WTC11 (cell line): ENCODE results near the gene ARVCF. TPM values are rescaled to one million over a fixed set of nuclear protein-coding genes. Genes with fewer than 3 reads are reported as not detected.

Experiments
- ATAC-seq: fragments of 200-7000 bp; cut with Tn5 transposase; 2 replicates; pipeline ENCODE4 v1.10.0; 2021; ENCODE audit warnings: mild to moderate bottlenecking, moderate library complexity
- CTCF ChIA-PET: fragments of 300-600 bp; sonication (Branson Sonifier 250); formaldehyde crosslinking; loops from one replicate; lab custom pipeline; 2021; ENCODE audit warnings: antibody characterized with exemption; lab: Charles Lee
- POLR2A ChIA-PET: fragments of 350-600 bp; sonication (Branson Sonifier 250); formaldehyde crosslinking; loops from one replicate; lab custom pipeline; 2021; ENCODE audit warnings: antibody characterized with exemption; lab: Charles Lee
- DNase-seq: peaks from one replicate; pipeline ENCODE4 v3.0.0; 2021; ENCODE audit warnings: low spot score
- H3K27ac Mint-ChIP-seq: 2 replicates; pipeline ENCODE4 v1.8.0; 2021; ENCODE audit warnings: mixed read lengths
- H3K27me3 Mint-ChIP-seq: 2 replicates; pipeline ENCODE4 v1.8.0; 2021; ENCODE audit warnings: low read depth, mild to moderate bottlenecking, moderate library complexity, mixed read lengths
- H3K36me3 Mint-ChIP-seq: 2 replicates; pipeline ENCODE4 v1.8.0; 2021; ENCODE audit warnings: mixed read lengths
- H3K4me1 Mint-ChIP-seq: 2 replicates; pipeline ENCODE4 v1.8.0; 2022; ENCODE audit warnings: mixed read lengths
- H3K4me3 Mint-ChIP-seq: 2 replicates; pipeline ENCODE4 v1.8.0; 2021; ENCODE audit warnings: mild to moderate bottlenecking, moderate library complexity, mixed read lengths
- H3K9me3 Mint-ChIP-seq: 2 replicates; pipeline ENCODE4 v1.8.0; 2021; ENCODE audit warnings: mixed read lengths
- ATF1 ChIP-seq: sonication (generic); formaldehyde crosslinking; IDR thresholded peaks from 2 replicates; pipeline ENCODE4 v1.8.1; 2023; ENCODE audit warnings: mild to moderate bottlenecking, moderate library complexity, missing genetic modification reagents
- EMX1 ChIP-seq: fragments of 250-450 bp; sonication (Bioruptor Pico); IDR thresholded peaks from 2 replicates; pipeline ENCODE4 v1.8.0; 2021; ENCODE audit warnings: mild to moderate bottlenecking
- HMGA2 ChIP-seq: fragments of 250-450 bp; sonication (Bioruptor Pico); IDR thresholded peaks from 2 replicates; pipeline ENCODE4 v1.4.0; 2021; ENCODE audit warnings: mild to moderate bottlenecking, moderate library complexity
- JAZF1 ChIP-seq: fragments of 250-450 bp; sonication (Bioruptor Pico); IDR thresholded peaks from 2 replicates; pipeline ENCODE4 v1.9.0; 2021; ENCODE audit warnings: moderate library complexity, mild to moderate bottlenecking, inconsistent platforms
- JUN ChIP-seq: sonication (generic); formaldehyde crosslinking; IDR thresholded peaks from 2 replicates; pipeline ENCODE4 v1.8.0; 2023; ENCODE audit warnings: mild to moderate bottlenecking, missing genetic modification reagents
- MXD4 ChIP-seq: fragments of 250-450 bp; sonication (Bioruptor Pico); IDR thresholded peaks from 2 replicates; pipeline ENCODE4 v1.8.0; 2021; ENCODE audit warnings: mild to moderate bottlenecking, moderate library complexity, borderline replicate concordance
- NR1H2 ChIP-seq: sonication (generic); formaldehyde crosslinking; IDR thresholded peaks from 2 replicates; pipeline ENCODE4 v1.9.0; 2021; ENCODE audit warnings: mild to moderate bottlenecking, moderate library complexity, missing genetic modification reagents
- NR2C2 ChIP-seq: sonication (generic); formaldehyde crosslinking; IDR thresholded peaks from 2 replicates; pipeline ENCODE4 v1.8.0; 2022; ENCODE audit warnings: mild to moderate bottlenecking, missing genetic modification reagents
- NR3C1 ChIP-seq: sonication (generic); formaldehyde crosslinking; conservative IDR thresholded peaks from 2 replicates; pipeline ENCODE4 v1.8.1; 2023; ENCODE audit warnings: low read depth, mild to moderate bottlenecking, missing genetic modification reagents
- SOX15 ChIP-seq: fragments of 250-450 bp; sonication (Bioruptor Pico); IDR thresholded peaks from 2 replicates; pipeline ENCODE4 v1.9.0; 2021; ENCODE audit warnings: mild to moderate bottlenecking
- SP1 ChIP-seq: sonication (generic); formaldehyde crosslinking; conservative IDR thresholded peaks from 2 replicates; pipeline ENCODE4 v1.8.1; 2022; ENCODE audit warnings: missing genetic modification reagents
- TP53 ChIP-seq: sonication (generic); formaldehyde crosslinking; IDR thresholded peaks from 2 replicates; pipeline ENCODE4 v1.8.1; 2023; ENCODE audit warnings: mild to moderate bottlenecking, missing genetic modification reagents
- ZBTB21 ChIP-seq: sonication (generic); formaldehyde crosslinking; IDR thresholded peaks from 2 replicates; pipeline ENCODE4 v1.8.1; 2023; ENCODE audit warnings: mild to moderate bottlenecking, missing genetic modification reagents, borderline replicate concordance
- ZNF138 ChIP-seq: sonication (generic); formaldehyde crosslinking; conservative IDR thresholded peaks from 2 replicates; pipeline ENCODE4 v1.8.1; 2022; ENCODE audit warnings: mild to moderate bottlenecking, moderate library complexity, missing genetic modification reagents
- total RNA-seq: library from RNA; stranded (reverse); gene quantifications from 3 replicates; pipeline ENCODE4 v1.2.3, GENCODE V29; 2021
- TF ChIP-seq, protein P1 (sequence below): sonication (generic); formaldehyde crosslinking; IDR thresholded peaks from 2 replicates; pipeline ENCODE4 v1.8.0; 2023; ENCODE audit warnings: missing genetic modification reagents, mild to moderate bottlenecking, borderline replicate concordance
- TF ChIP-seq, protein P2 (sequence below): fragments of 250-450 bp; sonication (Bioruptor Pico); IDR thresholded peaks from 2 replicates; pipeline ENCODE4 v1.9.0; 2021; ENCODE audit warnings: mild to moderate bottlenecking
- TF ChIP-seq, protein P3 (sequence below): sonication (generic); formaldehyde crosslinking; IDR thresholded peaks from 2 replicates; pipeline ENCODE4 v1.8.1; 2022; ENCODE audit warnings: mild to moderate bottlenecking, missing genetic modification reagents, moderate library complexity, borderline replicate concordance
- TF ChIP-seq, protein P4 (sequence below): sonication (generic); formaldehyde crosslinking; IDR thresholded peaks from 2 replicates; pipeline ENCODE4 v1.8.0; 2022; ENCODE audit warnings: mild to moderate bottlenecking, missing genetic modification reagents
- TF ChIP-seq, protein P5 (sequence below): fragments of 250-450 bp; sonication (Bioruptor Pico); IDR thresholded peaks from 2 replicates; pipeline ENCODE4 v1.9.0; 2021; ENCODE audit warnings: mild to moderate bottlenecking

The ARVCF gene
- total RNA-seq, 1 experiment from 2014 or later = 65.4 TPM

DNA sequence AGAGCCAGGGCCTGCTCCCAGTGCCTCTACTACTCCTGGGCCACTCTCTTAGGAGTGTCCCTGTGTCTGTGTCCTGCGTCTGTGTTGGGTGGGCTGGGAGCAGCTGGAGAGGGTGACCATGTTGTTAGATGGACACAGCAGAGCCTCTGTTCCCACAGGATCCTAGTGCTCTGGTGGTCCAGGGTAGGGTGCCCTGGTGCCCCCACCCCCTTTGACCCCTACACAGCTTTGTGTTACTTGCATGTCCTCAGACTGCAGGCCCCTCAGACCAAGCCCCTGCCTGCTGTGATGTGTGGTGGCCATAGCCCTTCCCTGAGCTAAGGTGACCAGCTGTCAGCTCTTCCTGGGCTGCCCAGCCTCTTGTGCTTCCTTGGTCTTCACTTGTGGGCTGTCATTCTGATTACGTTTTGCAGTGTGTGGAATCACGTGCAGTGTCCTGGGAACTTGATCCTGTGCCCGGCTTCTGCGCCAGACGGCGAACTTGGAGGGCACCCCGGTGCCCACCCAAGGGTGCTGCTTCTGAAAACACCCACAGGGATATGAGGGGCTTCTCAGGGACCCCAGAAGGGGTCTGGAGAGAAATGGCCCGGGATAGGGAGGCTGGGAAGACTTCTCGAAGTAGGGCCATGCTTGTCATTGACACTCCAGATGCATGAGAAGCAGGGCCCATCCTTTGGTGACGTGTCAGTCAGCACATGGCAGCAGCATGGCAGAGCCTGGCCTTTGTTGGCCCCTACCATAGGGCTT lies 5.8 kb upstream of the ARVCF start:
- no peak for ATAC-seq

DNA sequence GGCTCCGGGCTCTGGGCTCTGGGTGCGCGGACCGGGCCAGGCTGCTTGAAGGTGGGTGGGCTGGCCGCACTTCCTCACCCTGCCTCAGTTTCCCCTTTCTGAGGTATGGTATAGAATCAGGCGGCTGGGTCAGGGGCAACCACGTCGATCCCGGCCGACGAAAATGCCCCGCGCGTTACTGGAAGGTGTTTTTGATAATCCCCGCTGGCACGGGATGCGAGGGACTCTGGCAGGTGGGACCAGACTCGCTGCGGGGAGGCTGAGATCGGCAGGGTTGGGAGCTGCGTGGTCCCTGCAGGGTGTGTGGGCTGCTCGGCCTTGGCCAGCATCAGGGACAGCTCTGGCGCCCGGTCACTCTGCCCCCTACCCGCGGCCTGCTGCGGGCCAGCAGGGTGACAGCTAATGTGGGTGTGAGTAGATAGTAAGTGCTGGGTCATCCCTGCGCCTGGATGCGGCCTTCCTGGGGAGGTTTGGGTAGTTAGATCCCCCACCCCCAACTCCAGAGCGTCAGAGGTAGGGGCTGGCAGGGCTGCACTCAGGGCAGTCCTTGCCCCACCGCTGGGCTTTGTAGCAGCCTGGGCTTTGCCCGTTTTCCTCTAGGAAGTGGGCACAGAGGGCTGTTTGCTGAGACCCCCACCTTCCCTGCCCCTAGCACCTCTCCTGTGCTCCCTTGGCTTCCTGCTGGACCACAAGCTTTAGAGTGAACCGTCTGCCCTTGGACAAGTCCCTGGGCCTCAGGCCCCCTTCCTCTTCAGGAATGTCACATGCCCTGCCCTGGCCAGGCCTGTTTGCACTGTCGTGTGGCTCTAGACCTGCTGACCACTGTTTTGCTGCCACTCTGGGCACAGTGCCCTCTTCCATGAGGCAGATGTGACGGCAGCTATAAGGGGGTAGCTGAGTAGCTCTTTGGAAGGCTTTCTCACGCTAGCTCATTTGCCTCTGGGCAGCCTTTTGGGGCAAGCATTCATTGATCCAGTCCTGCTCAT lies 4.9 kb upstream of the ARVCF start:
- CTCF ChIA-PET = interaction anchor here (0.6 to 3.4 kb wide), 11 partner anchors 8 to 291 kb away, joined by 3 to 15 read pairs (median 5); no protein-coding TSS in a partner anchor
- no peak overlapping the region for H3K27ac Mint-ChIP-seq
- H3K27me3 Mint-ChIP-seq = peaks cover 43% of the 10 kb centered on the region
- POLR2A ChIA-PET = no interaction called here
- 0 out of 2 replicates have a peak, but pooled peaks have one; percentile 24 for TF ChIP-seq JUN (CRISPR knock-in tag)
- TF ChIP-seq, protein P1, sequence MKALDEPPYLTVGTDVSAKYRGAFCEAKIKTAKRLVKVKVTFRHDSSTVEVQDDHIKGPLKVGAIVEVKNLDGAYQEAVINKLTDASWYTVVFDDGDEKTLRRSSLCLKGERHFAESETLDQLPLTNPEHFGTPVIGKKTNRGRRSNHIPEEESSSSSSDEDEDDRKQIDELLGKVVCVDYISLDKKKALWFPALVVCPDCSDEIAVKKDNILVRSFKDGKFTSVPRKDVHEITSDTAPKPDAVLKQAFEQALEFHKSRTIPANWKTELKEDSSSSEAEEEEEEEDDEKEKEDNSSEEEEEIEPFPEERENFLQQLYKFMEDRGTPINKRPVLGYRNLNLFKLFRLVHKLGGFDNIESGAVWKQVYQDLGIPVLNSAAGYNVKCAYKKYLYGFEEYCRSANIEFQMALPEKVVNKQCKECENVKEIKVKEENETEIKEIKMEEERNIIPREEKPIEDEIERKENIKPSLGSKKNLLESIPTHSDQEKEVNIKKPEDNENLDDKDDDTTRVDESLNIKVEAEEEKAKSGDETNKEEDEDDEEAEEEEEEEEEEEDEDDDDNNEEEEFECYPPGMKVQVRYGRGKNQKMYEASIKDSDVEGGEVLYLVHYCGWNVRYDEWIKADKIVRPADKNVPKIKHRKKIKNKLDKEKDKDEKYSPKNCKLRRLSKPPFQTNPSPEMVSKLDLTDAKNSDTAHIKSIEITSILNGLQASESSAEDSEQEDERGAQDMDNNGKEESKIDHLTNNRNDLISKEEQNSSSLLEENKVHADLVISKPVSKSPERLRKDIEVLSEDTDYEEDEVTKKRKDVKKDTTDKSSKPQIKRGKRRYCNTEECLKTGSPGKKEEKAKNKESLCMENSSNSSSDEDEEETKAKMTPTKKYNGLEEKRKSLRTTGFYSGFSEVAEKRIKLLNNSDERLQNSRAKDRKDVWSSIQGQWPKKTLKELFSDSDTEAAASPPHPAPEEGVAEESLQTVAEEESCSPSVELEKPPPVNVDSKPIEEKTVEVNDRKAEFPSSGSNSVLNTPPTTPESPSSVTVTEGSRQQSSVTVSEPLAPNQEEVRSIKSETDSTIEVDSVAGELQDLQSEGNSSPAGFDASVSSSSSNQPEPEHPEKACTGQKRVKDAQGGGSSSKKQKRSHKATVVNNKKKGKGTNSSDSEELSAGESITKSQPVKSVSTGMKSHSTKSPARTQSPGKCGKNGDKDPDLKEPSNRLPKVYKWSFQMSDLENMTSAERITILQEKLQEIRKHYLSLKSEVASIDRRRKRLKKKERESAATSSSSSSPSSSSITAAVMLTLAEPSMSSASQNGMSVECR (CRISPR knock-in tag) = 0 out of 2 replicates have a peak, but pooled peaks have one; percentile 42
- TF ChIP-seq, protein P2, sequence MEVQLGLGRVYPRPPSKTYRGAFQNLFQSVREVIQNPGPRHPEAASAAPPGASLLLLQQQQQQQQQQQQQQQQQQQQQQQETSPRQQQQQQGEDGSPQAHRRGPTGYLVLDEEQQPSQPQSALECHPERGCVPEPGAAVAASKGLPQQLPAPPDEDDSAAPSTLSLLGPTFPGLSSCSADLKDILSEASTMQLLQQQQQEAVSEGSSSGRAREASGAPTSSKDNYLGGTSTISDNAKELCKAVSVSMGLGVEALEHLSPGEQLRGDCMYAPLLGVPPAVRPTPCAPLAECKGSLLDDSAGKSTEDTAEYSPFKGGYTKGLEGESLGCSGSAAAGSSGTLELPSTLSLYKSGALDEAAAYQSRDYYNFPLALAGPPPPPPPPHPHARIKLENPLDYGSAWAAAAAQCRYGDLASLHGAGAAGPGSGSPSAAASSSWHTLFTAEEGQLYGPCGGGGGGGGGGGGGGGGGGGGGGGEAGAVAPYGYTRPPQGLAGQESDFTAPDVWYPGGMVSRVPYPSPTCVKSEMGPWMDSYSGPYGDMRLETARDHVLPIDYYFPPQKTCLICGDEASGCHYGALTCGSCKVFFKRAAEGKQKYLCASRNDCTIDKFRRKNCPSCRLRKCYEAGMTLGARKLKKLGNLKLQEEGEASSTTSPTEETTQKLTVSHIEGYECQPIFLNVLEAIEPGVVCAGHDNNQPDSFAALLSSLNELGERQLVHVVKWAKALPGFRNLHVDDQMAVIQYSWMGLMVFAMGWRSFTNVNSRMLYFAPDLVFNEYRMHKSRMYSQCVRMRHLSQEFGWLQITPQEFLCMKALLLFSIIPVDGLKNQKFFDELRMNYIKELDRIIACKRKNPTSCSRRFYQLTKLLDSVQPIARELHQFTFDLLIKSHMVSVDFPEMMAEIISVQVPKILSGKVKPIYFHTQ = no peak
- peak overlapping the region; percentile 86 for H3K4me3 Mint-ChIP-seq
- ATAC-seq (no peak), DNase-seq (no peak)
- H3K4me1 Mint-ChIP-seq = peaks cover 12% of the 10 kb centered on the region
- no peaks in the 10 kb centered on the region for H3K9me3 Mint-ChIP-seq
- no peaks in the 10 kb centered on the region for H3K36me3 Mint-ChIP-seq

More for the DNA sequence above, 5.8 kb upstream of the ARVCF start:
- no peak overlapping the region for H3K27ac Mint-ChIP-seq
- no peaks in the 10 kb centered on the region for H3K9me3 Mint-ChIP-seq
- H3K27me3 Mint-ChIP-seq = peaks cover 36% of the 10 kb centered on the region
- DNase-seq = no peak
- ChIA-PET POLR2A (no interaction called here), CTCF (interaction anchor here (0.6 to 3.4 kb wide), 5 partner anchors 9 to 69 kb away, joined by 3 to 15 read pairs (median 7); no protein-coding TSS in a partner anchor)
- no peak for TF ChIP-seq SOX15 (CRISPR knock-in tag)
- no peak for TF ChIP-seq MXD4 (CRISPR knock-in tag)
- no peak for TF ChIP-seq NR2C2
- TF ChIP-seq TP53 (CRISPR knock-in tag) = no peak
- TF ChIP-seq NR1H2 (CRISPR knock-in tag) = no peak
- no peak for TF ChIP-seq SP1 (CRISPR knock-in tag)
- no peak for TF ChIP-seq NR3C1 (CRISPR knock-in tag)
- TF ChIP-seq HMGA2 (CRISPR knock-in tag) = no peak
- TF ChIP-seq, protein P3, sequence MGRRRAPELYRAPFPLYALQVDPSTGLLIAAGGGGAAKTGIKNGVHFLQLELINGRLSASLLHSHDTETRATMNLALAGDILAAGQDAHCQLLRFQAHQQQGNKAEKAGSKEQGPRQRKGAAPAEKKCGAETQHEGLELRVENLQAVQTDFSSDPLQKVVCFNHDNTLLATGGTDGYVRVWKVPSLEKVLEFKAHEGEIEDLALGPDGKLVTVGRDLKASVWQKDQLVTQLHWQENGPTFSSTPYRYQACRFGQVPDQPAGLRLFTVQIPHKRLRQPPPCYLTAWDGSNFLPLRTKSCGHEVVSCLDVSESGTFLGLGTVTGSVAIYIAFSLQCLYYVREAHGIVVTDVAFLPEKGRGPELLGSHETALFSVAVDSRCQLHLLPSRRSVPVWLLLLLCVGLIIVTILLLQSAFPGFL (CRISPR knock-in tag) = no peak
- TF ChIP-seq, protein P4, sequence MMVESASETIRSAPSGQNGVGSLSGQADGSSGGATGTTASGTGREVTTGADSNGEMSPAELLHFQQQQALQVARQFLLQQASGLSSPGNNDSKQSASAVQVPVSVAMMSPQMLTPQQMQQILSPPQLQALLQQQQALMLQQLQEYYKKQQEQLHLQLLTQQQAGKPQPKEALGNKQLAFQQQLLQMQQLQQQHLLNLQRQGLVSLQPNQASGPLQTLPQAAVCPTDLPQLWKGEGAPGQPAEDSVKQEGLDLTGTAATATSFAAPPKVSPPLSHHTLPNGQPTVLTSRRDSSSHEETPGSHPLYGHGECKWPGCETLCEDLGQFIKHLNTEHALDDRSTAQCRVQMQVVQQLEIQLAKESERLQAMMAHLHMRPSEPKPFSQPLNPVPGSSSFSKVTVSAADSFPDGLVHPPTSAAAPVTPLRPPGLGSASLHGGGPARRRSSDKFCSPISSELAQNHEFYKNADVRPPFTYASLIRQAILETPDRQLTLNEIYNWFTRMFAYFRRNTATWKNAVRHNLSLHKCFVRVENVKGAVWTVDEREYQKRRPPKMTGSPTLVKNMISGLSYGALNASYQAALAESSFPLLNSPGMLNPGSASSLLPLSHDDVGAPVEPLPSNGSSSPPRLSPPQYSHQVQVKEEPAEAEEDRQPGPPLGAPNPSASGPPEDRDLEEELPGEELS (CRISPR knock-in tag) = no peak
- TF ChIP-seq EMX1 (CRISPR knock-in tag) = no peak
- TF ChIP-seq, protein P5, sequence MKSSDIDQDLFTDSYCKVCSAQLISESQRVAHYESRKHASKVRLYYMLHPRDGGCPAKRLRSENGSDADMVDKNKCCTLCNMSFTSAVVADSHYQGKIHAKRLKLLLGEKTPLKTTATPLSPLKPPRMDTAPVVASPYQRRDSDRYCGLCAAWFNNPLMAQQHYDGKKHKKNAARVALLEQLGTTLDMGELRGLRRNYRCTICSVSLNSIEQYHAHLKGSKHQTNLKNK (CRISPR knock-in tag) = no peak
- TF ChIP-seq ATF1 (CRISPR knock-in tag) = no peak
- no peak for TF ChIP-seq ZNF138 (CRISPR knock-in tag)
- TF ChIP-seq ZBTB21 = no peak
- no peak for TF ChIP-seq JAZF1
- H3K4me3 Mint-ChIP-seq = peak overlapping the region; percentile 86
- no peaks in the 10 kb centered on the region for H3K36me3 Mint-ChIP-seq
- peaks cover 10% of the 10 kb centered on the region for H3K4me1 Mint-ChIP-seq
